Brain microvascular endothelial cell (primary cell): ENCODE data around the gene EYA3.

Experiments used
- DNase-seq: peaks from one replicate; pipeline ENCODE4 v3.0.0-alpha.2; 2020
- H3K27ac ChIP-seq: fragments of 250-450 bp; sonication (Bioruptor Pico); 2 replicates; pipeline ENCODE4 v1.5.1; 2020; ENCODE audit warnings: mild to moderate bottlenecking, moderate library complexity
- H3K27me3 ChIP-seq: fragments of 250-450 bp; sonication (Bioruptor Pico); replicated peaks from 2 replicates; pipeline ENCODE4 v1.5.1; 2020; ENCODE audit warnings: mild to moderate bottlenecking
- H3K36me3 ChIP-seq: fragments of 250-450 bp; sonication (Bioruptor Pico); replicated peaks from 2 replicates; pipeline ENCODE4 v1.5.1; 2020; ENCODE audit warnings: mild to moderate bottlenecking
- H3K4me3 ChIP-seq: 2 replicates; pipeline ENCODE4 v1.5.1; 2011; ENCODE audit warnings: low read depth, mild to moderate bottlenecking, control low read depth, low read length, moderate library complexity
- in situ Hi-C: cut with HindIII; loops from 2 replicates; pipeline ENCODE4 v1.10.0; 2017; ENCODE audit warnings: low sequenced_read_pairs, low pct_ligation_motif_present
- TF ChIP-seq, protein P1 (sequence below): IDR thresholded peaks from 2 replicates; pipeline ENCODE4 v1.5.1; 2011; ENCODE audit warnings: low read depth, mild to moderate bottlenecking, moderate library complexity, low read length, control low read depth, inconsistent platforms; ENCODE audit errors: missing control alignments

EYA3 gene

DNA sequence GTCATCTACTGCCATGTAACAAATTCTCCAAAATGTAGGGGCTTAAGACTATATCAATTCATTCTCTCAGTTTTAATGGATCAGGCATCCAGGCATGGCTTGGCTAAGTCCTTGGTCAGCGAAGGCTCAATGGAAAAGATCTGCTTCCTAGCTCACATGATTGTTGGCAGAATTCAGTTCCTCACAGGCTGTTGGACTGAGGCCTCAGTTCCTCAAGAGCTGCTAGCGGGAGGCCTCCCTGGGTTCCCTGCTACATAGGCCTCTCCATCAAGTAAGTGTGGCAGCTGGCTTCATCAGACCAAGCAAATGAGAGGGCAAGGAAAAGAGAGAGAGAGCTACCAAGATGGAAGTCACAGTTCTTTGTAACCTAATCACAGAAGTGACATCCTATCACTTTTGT lies 19.6 kb upstream of the EYA3 start:
- Histone ChIP-seq H3K27me3 (no peaks in the 10 kb centered on the region), H3K4me3 (no peak overlapping the region), H3K27ac (no peak overlapping the region), H3K36me3 (no peaks in the 10 kb centered on the region)
- TF ChIP-seq, protein P1, sequence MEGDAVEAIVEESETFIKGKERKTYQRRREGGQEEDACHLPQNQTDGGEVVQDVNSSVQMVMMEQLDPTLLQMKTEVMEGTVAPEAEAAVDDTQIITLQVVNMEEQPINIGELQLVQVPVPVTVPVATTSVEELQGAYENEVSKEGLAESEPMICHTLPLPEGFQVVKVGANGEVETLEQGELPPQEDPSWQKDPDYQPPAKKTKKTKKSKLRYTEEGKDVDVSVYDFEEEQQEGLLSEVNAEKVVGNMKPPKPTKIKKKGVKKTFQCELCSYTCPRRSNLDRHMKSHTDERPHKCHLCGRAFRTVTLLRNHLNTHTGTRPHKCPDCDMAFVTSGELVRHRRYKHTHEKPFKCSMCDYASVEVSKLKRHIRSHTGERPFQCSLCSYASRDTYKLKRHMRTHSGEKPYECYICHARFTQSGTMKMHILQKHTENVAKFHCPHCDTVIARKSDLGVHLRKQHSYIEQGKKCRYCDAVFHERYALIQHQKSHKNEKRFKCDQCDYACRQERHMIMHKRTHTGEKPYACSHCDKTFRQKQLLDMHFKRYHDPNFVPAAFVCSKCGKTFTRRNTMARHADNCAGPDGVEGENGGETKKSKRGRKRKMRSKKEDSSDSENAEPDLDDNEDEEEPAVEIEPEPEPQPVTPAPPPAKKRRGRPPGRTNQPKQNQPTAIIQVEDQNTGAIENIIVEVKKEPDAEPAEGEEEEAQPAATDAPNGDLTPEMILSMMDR, result no peak
- in situ Hi-C loops, result no loop called here
- no peak for DNase-seq

DNA sequence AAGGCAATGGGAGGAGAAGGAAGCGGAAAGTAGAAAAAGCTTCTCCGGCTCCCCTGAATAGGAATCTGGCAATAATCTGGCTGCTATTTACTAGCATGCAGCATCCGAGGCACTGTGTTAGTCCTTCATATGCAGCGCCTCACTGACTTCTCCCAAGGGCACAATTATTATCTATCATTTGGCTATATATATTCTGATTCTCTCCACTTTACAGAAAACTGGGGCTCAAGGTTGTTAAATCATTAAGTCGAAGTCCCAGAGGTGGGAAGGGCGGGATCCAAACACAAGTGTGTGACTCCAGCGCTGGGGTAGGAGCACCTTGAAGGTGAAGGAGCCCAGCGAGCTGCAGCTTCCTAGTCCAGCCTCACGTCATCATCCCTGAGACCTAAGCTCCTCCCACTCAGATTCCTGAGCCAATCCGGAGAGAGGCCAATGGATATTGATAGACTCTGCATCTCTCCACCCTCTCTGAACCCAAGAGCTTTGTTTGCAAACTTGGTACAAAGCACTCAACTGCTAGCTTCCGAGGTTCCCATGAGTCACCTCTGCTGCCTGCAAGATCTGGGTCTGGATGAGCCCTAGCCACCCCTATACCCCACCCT lies 16.6 kb upstream of the EYA3 start:
- no peaks in the 10 kb centered on the region for H3K36me3 ChIP-seq
- H3K27me3 ChIP-seq, result no peaks in the 10 kb centered on the region
- in situ Hi-C loops, result no loop called here
- peak; percentile 74 for DNase-seq
- H3K4me3 ChIP-seq, result peak overlapping the region; percentile 6
- H3K27ac ChIP-seq, result no peak overlapping the region
- TF ChIP-seq, protein P1, result no peak

DNA sequence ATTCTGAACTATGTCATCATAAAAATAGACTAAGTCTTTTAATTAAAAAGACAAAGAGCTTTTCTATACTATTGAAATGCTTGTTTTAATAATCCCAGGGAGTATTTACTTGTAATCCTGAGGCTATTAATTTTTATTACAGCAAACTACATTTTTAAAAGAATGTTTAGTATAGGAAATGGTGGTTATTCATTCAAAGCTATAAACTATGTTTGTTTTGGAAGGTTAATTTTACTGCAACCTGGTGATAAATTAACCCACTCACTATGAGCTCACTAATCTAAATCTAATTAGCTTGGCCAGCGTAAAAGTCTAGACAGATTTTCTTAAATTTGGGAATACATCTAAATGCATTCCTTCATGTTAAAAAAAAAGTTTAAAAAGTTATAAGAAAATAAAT lies 13.8 kb upstream of the EYA3 start:
- no peak overlapping the region for H3K27ac ChIP-seq
- TF ChIP-seq, protein P1, result no peak
- no peak overlapping the region for H3K4me3 ChIP-seq
- in situ Hi-C loops, result no loop called here
- no peak for DNase-seq
- H3K36me3 ChIP-seq, result no peaks in the 10 kb centered on the region
- H3K27me3 ChIP-seq, result no peaks in the 10 kb centered on the region

DNA sequence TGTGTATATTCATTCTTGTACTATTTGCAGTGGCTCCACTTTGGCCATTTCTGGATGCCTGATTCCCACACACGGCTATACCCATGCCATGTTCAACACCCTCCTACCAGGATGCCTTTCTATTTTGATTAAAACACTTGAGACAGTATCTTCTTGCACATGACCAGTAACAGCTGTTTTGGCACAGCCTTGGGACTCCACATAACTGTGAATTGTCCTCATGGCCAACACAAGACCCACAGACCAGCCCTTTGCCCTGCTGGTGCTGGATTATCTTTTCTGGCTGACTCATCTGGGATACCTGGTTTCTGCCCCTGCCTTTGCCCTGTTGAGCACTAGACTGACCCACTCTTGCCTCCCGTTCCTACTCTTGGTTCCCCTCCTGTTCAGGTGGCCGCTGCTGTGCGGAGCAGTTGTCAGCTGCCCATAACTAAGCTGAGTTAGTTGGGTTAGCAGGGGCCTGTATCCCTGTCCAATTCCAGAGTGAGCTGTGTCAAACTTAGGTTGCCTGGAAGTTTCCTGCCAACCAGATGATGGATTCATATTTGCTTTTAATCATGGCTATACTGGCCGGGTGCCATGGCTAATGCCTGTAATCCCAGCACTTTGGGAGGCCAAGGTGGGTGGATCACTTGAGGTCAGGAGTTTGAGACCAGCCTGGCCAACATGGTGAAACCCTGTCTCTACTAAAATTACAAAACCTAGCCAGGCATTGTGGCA lies 10.8 kb upstream of the EYA3 start:
- H3K4me3 ChIP-seq, result no peak overlapping the region
- no peak for DNase-seq
- in situ Hi-C loops, result no loop called here
- TF ChIP-seq, protein P1, result no peak
- no peak overlapping the region for H3K27ac ChIP-seq
- no peaks in the 10 kb centered on the region for H3K27me3 ChIP-seq
- H3K36me3 ChIP-seq, result no peaks in the 10 kb centered on the region

DNA sequence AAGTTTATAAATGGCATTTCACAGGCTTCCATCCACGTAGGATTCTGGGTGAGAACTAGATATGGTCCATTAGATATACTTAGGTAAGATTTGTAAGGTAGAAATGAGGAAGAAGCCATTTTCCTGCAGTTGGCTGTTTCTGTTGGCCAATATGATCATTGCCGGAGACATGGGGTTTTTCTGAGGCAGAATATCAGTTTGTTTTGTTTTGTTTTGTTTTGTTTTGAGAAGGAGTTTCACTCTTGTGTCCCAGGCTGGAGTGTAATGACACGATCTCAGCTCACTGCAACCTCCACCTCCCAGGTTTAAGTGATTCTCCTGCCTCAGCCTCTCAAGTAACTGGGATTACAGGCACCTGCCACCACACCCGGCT lies 8.7 kb upstream of the EYA3 start:
- H3K27ac ChIP-seq, result no peak overlapping the region
- TF ChIP-seq, protein P1, result no peak
- in situ Hi-C loops, result no loop called here

More for the DNA sequence above, 8.7 kb upstream of the EYA3 start:
- DNase-seq, result no peak
- Histone ChIP-seq H3K4me3 (no peak overlapping the region), H3K27me3 (no peaks in the 10 kb centered on the region), H3K36me3 (no peaks in the 10 kb centered on the region)
